ENCODE measurements around the gene PILRB.

The PILRB gene

DNA sequence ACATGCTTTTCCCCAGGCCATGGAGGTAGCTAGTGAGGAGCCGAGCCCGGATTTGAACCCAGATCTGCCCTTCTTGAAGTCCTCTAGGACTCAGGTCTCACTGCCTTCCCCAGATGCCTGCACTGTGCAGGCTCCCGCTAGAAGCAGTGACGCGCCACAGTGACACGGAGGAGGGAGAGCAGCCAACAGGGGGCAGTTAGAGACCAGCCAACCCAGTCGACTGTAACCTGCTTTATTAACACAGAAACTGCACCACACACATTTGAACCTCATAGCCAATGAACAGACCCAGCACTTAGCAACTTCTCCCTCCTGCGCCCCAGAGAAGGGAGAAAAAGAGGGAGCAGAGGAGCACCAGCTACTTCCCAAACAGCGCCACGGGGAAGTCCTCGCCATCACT lies 42.7 kb downstream of the PILRB start:
- in situ Hi-C loops (cut with MboI; ENCODE audit: low sequenced_read_pairs): no loop called here

DNA sequence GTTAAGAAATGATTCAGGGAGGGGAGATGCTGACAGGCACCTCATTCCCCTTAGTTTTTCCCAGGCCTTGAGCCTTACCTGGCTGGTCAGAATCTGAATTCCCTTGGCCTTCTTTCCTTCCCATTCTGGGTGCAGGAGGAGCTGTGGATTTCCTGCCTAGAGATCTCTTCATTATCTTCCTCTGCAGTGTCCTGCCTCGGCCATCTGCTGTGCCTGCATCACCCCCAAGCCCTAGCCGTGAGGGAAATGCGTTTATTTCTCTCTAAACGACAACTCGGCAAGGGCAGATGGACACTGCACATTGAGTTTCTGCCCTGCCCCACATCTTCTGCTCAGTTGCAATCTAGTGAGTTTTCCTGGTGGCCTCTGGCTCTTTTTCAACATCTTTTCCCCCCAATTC lies 43.9 kb downstream of the PILRB start:
- in situ Hi-C loops (cut with MboI; ENCODE audit: low sequenced_read_pairs): no loop called here

DNA sequence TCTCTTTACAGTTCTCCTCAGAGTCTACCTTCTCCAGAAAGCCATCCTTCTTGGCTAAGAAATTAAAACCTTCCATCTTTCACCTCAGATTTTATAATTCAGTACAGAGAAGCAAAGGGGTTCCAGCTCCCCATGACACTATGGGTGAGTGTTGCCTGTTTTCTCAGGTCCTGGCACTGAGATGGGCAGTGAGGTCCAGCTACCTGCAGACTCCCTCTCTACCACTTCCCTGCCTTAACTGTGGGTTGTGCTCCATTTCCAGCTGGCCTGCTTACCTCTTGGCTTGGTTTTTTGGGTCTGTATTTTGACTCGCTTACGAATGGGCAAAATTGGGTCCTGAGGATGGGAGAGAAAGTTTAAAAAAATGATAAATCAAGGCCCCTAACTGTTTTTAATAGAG lies 44.3 kb downstream of the PILRB start:
- in situ Hi-C loops (cut with MboI; ENCODE audit: low sequenced_read_pairs): no loop called here

DNA sequence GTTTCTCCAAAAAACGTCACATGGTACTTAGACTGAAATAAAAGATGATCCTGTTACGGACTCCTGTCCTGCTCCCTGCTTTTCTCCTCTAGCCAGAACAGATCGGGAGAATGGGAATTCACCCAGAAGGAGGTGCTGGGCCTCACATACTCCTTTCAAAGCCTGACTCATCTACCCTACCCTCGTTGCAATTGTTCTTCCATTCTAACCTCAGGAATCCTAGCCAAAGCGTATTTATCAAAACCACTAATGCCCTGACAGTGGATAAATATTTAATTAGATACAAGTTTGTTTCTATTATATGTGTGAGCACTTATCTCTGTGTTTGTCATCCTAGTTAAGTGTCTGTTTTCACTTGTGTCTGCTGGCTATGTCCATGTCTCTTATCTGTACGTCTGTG lies 48.9 kb downstream of the PILRB start:
- in situ Hi-C loops (cut with MboI; ENCODE audit: low sequenced_read_pairs): no loop called here

DNA sequence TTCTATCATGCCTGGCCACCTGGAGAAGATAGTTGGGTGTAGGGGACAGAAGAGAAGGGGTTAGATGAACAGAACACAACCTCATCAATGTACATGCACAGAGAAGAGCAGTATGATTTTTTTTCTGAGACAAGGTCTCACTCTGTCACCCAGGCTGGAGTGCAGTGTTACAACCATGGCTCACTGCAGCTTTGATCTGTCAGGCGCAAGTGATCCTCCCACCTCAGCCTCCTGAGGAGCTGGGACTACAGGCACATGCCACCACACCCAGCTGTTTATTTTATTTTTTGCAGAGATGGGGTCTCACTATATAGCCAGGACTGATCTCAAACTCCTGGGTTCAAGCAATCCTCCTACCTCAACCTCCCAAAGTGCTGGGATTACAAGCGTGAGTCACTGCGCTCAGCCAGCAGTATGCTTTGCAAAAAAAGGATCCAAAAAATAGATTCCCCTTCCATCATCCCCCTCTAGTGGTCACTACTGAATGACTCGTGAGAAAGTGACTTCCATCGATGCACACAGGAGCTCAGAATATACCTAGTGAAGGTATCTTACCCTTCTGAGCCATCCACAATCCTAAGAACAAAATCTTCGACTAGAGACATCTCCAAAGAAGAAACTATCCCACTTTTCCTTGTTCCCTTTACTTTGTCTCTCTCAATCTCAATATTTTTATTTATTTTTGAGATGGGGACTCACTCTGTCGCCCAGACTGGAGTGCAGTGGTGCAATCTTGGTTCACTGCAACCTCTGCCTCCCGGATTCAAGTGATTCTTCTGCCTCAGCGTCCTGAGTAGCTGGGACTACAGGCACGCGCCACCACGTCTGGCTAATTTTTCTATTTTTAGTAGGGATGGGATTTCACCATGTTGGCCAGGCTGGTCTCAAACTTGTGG lies 49.6 kb downstream of the PILRB start:
- in situ Hi-C loops (cut with MboI; ENCODE audit: low sequenced_read_pairs): no loop called here

DNA sequence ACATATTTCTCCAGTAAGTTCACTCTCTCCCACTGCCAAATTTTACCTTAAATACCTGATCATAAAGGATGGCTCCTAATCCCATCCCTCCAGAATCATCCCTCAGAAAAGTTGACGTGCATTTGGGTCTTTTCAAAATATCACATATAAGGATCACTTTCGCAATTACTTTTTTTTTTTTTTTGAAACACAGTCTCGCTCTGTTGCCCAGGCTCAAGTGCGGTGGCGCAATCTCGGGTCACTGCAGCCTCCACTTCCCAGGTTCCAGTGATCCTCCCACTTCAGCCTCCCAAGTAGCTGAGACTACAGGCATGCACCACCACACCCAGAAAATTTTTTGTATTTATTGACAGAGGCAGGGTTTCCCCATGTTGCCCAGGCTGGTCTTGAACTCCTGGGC lies 53.2 kb downstream of the PILRB start:
- in situ Hi-C loops (cut with MboI; ENCODE audit: low sequenced_read_pairs): no loop called here

DNA sequence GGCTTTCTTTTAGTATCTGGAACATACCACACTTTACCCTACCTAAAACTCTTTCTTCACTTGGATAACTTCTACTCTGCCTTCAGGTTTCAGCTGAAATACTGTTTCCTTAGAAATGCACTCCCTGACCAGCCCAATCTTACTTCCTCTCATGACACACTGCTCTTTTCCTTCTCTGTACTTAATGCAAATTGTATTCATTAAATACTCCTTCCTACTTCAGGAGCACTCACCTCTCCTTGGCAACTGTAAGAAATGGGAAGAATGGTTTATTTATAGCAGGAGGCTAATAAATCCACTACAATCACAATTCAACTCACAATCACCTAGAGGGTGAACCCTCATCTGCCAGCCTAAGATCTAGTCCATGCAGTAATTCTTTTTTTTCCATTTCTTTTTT lies 55.4 kb downstream of the PILRB start:
- in situ Hi-C loops (cut with MboI; ENCODE audit: low sequenced_read_pairs): no loop called here

DNA sequence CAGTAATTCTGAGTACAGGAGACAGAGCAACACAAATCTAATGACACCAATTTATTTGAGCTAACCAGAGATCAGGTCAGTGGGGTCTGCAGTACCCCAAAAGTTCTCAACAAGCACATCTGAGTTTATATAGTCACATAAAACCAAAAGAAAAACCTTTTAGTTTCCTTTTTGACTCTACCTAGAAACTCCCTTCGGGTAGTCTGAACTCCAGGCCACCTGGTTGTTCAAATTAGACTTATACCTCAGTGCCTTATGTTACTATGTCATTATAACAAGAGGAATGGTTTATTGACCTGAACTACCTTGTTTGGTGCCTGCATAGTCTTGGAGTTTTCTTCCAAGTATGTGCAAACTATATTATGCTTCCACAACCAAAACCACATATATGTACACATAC lies 56.0 kb downstream of the PILRB start:
- in situ Hi-C loops (cut with MboI; ENCODE audit: low sequenced_read_pairs): no loop called here

DNA sequence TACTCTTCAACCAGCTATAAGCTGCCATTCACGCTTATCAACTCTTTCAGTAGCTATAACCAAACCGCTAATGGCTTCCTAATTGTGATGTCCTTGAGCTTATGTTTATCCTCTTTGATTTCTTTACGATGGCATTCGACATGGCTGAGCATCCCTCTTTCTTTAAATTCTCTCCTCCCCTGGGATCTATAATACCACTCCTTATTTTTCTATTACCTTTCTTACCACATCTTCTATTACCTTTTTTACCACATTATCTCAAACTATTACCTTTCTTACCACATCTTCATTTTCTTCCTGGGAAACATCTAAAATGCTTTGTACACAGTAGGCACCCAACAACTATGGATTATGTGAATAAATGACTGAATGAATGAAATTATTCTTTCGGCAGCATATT lies 57.5 kb downstream of the PILRB start:
- in situ Hi-C loops (cut with MboI; ENCODE audit: low sequenced_read_pairs): no loop called here
